K562 (cell line): ENCODE results near the gene CIAO3.

Experiments
- BHLHE40 ChIP-seq: IDR thresholded peaks from 2 replicates; pipeline ENCODE4 v1.6.1; 2011; ENCODE audit warnings: low read length, improper control_type of control experiment
- ETV6 ChIP-seq, 3 experiments: fragments of 150-350 bp in 1 of 3; sonication (generic) in 1 of 3; formaldehyde crosslinking in 1 of 3; IDR thresholded peaks; 2 replicates each; pipeline versions ENCODE4 v1.6.1 to v1.8.0; 2014 to 2022; ENCODE audit warnings: borderline replicate concordance in 2 of 3, low read depth in 2 of 3, antibody characterized with exemption in 1 of 3, low read length in 1 of 3, mild to moderate bottlenecking in 1 of 3, missing genetic modification reagents in 1 of 3

DNA sequence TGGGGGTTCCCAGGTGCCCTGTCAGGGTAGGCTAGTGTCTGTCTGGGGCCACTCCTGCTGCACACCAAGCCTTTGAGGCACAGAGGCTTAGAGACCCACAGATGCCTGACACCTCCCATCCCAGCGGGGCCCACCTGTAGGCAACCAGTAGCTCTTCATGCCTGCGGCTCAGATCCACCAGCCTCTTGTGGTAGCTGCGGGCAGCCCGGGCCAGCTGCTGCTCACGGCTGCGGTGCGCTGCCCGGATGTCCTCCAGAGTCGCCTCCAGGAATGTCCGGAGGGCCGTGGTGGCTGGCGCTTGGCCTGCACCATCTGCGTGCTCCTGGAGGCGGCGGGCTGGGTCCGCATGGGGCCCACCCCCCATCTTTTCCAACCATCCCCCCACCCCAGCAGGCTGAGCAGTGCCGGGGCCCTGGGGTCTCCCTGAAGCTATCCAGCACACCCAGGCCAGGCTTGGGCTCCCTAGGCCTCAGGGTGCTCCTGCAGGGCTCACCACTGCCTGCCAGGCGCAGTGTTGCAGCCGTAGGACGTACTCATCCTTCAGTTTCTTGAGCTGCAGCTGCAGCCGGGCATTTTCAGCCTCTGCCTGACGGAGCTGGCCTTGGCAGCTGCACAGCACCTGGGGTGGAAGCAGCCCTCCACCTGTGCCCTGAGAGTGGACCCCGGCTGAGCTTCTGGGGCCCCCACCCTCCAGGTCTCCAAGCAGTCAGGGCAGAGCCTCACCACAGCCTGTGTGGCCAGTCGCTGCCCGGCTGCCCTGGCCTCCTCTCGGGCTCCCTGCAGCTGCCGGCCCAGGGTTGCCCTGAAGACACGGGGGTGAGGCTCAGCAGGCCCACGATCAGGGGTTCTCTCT lies 16.4 kb downstream of the CIAO3 start:
- TF ChIP-seq ETV6 (IDR thresholded peaks at IDR 0.05; ENCODE audit: borderline replicate concordance in 1 of 2, low read depth in 2 of 2, low read length in 1 of 2) (no peak), ETV6 (CRISPR knock-in tag; IDR thresholded peaks at IDR 0.05; ENCODE audit: borderline replicate concordance) (no peak), BHLHE40 (no peak)
